ENCODE measurements around the gene SYCN.

GRCh38 chr19:39202998-39203355 lies 1.1 kb downstream of the SYCN start:
- TF ChIP-seq CTCF (IDR thresholded peaks at IDR 0.05), result no peak
- TF ChIP-seq POLR2A (IDR thresholded peaks at IDR 0.05), result no peak
